Activated T-cell treated with anti-CD3 and anti-CD28 coated beads, Interleukin-2, amount 50 U/mL, for 1 hour (primary cell): Measurements from ENCODE around the gene CTF1.
A peak's percentile ranks its signal among the peaks of the same experiment; 100 is the strongest.
"Not testable (repeated sequence)": the region's sequence is repeated elsewhere in the genome, so short reads cannot be mapped to it uniquely, and the experiment has no call there.

Experiments
- DNase-seq: peaks from one replicate; pipeline ENCODE4 v3.0.0-alpha.2; 2020

Gene CTF1

DNA sequence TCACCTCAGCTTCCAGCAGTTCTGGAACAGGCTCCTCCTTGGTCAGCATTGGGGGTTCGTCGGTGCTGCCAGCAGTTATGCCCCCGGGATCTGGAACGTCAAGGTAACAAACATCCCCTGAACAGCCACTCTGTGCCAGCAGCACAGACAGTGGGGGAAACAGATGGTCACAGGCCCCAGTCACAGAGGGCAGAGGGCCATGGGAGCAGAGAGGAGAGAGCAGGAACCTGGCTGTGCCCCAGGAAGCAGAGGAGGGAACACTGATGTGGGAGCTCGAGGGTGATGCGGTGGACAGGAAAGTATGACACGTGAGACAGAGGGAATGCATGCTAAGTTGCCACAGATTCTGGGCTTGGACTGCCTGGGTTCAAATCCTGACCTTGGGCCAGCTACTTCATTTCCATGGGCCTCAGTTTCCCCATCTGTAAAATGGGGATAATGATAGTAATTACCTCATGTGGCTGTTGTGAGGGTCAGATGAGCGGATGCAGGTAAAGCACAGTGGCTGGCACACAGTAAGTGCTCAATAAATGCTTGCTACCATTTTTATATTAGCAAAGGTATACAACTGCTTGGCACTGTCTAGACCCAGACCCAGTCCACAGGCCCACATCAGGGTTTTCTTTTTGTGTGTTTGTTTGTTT is 7.4 kb upstream of the CTF1 start:
- no peak for DNase-seq

DNA sequence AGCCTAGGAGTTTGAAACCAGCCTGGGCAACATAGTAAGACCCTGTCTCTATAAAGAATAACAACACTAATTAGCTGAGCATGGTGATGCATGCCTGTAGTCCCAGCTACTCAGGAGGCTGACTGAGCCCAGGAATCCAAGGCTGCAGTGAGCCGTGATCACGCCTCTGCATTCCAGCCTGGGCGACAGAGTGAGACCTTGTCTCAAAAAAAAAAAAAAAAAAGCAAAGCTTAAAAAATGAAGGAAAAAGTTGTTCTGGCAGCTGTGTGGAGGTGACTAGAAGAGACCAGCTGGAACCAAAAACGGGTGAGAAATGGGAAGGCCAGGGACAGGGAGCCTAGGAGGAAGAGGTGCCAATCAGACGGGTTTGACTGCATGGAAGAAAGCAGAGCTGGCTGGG is 6.7 kb upstream of the CTF1 start:
- DNase-seq = no peak

DNA sequence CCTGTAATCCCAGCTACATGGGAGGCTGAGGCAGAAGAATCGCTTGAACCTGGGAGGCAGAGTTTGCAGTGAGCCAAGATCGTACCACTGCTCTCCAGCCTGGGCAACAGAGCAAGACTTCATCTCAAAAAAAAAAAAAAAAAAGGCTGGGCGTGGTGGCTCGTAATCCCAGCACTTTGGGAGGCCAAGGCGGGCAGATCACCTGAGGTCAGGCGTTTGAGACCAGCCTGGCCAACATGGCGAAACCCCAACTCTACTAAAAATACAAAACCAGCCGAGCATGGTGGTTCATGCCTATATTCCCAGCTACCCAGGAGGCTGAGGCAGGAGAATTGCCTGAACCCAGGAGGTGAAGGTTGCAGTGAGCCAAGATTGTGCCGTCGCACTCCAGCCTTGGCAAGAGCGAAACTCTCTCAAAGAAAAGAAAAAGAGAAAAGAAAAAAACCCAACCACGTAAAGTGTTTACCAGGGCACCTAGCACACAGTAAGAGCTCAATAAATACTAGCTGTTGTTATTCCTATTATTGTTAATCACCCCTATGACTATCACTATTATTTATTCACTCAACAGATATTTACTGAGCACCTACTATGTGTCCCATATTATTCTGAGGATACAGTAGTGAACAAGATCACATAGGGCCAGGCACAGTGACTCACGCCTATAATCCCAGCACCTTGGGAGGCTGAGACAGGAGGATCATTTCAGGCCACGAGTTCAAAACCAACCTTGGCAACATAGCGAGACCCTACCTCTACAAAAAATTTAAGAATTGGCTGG is 5.2 kb upstream of the CTF1 start:
- DNase-seq = not testable (repeated sequence)

DNA sequence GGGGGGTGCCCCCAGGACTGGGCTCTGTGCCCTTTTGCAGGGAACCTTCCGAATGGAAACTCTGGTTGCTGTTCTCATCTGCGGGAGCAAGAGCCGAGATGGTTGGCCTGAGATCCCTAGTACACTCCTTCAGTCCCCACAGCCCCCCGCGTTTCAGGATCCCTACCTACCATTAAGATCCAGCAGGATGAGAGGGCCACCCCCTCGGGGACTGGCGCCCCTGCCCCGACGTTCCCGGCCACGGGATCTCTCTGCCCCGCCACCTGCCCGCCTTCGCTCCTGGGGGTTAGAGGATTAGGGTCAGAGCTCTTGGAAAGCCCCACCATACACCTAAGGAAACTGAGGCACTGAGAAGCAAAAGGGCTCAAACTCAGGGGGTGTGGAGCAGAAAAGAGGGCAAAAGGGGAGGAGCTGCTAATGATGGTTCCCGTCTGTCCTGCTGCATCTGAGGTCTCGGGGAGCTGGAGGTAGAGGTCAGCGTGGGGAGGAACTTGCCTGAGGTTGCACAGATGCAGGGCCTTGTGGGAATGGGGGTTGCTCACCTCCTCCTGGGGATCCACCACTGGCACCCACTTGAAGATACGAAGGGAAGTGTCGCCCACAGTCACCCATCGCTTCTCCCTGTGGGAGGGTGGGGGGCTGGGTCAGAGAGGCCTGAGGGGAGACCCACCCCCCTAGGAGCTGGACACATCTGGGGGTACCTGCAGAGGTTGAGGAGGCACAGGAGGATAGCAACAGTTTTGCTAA is 3.6 kb upstream of the CTF1 start:
- DNase-seq = no peak

- DNase-seq = peak; percentile 32
These were observed 3.0 kb upstream of the CTF1 start for GRCh38 chr16:30893417-30893743.

- DNase-seq = peak; percentile 76
These were observed 2.5 kb upstream of the CTF1 start, which contains the start of gene BCL7C for GRCh38 chr16:30893744-30894539. BCL7C (minus strand) TSS chr16:30894077; CDS start chr16:30893944, 133 bp downstream.

DNA sequence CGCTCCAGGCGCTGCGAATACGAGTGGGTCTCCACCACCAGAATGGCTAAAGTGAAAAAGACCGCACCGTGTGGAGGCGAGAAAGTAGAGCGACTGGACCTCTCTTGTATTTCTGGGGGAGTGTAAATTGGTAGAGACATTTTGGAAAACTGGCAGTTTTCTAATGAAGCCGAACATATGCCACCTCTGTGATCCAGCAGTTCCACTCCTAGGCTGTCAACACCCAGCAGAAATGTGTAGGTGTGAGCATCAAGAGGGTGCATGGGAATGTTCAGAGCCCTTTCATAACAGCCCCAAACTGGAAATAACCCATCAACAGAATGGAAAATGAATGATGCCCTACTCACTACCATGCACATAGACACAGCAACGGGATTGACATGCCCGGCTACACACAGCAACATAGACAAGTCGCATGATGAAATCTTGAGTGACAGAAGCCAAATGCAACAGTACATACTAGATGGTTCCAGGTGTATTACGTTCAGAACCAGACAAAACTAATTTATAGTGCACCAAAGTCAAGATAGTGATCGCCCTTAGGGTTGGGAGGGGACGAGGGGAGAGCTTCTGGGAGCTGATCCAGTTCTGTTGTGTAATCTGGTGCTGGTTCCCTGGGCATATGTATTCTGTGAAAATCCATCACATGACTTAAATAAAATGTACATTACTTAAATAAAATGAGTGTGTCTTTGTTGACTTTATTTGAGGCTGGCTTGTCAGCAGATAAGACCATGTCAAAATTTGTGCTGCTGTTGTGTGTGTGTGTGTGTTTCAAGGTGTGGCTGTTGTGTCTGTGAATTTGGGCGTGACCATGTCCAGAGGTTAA is 1.7 kb upstream of the CTF1 start:
- no peak for DNase-seq

- DNase-seq = no peak
These were observed 670 bp upstream of the CTF1 start for GRCh38 chr16:30895627-30896260.

DNA sequence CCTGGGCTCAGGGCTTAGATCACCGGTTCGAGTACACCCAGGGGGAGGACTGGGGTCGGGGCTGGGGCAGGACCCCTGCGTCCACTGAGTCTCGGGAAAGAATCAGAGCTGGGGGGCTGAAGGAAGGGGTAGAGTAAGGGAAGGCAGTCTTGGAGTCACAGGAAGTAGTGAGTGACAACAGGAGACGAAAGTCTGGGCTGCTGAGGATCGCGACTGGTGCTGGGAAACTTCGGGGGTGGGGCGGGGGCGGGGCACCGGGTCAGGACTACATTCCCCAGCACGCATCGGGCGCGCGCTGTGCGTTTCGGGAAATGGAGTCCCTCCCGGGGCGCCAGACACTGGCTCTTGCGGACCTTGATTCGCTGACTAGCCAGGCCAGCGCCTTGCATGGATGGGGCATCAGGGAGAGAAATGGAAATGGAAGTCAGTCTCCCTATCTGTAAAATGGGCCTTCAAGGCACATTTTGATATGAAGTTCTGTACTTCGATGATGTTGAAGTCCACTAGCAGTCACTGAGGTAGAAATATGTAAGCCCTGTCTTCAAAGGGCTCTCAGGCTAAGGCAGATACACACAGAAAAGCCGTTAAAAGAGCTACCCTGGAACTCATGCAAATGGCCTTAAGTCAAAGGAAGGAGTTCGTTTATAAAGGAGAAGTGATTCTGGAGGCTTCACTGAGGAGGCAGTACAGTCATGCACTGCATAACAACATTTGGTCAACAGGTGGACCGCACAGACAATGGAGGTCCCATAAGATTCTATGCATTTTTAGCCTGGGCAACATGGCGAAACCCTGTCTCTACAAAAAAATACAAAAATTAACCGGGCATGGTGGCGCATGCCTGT is 697 bp downstream of the CTF1 start:
- peak; percentile 79 for DNase-seq

GRCh38 chr16:30899794-30900193 is 3.4 kb downstream of the CTF1 start:
- no peak for DNase-seq

GRCh38 chr16:30900588-30900987 is 4.2 kb downstream of the CTF1 start:
- no peak for DNase-seq

DNA sequence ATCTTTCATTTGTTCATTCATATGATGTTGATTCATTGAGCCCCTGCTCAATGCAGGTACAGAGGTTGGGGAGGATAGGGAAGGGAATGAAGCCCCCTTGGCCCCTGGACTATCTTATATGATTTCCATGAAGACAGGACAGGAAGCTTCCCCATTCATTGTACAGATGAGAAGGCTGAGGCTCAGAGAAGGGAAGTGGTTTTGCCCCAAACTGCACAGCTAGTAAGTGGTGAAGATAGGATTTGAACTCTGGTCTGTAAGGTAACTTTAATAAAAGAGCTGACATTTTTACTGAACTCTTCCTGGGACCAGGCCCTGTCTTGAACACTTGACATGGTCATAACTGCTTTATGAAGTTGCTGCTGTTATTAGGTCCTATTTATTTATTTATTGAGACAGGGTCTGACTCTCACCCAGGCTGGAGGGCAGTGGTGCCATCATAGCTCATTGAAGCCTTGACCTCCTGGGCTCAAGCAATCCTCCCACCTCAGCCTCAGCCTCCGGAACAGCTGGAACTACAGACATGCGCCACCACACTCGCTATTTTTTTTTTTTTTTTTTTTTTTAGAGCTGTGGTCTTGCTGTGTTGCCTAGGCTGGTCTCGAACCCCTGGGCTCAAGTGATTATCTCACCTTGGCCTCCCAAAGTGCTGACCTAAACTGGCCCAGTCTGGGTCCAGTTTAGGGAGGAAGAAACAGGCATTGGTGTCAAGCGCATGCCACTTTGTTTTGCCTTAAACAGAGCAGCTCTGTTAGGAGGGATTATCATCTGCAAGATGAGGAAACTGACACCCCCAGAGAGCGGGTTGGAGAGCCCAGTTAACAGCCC is 5.0 kb downstream of the CTF1 start:
- DNase-seq = no peak

DNA sequence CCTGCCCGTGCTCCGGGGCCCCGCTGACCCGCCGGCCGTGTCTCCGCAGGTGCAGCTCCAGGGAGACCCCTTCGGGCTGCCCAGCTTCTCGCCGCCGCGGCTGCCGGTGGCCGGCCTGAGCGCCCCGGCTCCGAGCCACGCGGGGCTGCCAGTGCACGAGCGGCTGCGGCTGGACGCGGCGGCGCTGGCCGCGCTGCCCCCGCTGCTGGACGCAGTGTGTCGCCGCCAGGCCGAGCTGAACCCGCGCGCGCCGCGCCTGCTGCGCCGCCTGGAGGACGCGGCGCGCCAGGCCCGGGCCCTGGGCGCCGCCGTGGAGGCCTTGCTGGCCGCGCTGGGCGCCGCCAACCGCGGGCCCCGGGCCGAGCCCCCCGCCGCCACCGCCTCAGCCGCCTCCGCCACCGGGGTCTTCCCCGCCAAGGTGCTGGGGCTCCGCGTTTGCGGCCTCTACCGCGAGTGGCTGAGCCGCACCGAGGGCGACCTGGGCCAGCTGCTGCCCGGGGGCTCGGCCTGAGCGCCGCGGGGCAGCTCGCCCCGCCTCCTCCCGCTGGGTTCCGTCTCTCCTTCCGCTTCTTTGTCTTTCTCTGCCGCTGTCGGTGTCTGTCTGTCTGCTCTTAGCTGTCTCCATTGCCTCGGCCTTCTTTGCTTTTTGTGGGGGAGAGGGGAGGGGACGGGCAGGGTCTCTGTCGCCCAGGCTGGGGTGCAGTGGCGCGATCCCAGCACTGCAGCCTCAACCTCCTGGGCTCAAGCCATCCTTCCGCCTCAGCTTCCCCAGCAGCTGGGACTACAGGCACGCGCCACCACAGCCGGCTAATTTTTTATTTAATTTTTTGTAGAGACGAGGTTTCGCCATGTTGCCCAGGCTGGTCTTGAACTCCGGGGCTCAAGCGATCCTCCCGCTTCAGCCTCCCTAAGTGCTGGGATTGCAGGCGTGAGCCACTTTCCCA is 5.9 kb downstream of the CTF1 start:
- DNase-seq = peak; percentile 76

- peak; percentile 33 for DNase-seq
These were observed 6.6 kb downstream of the CTF1 start for GRCh38 chr16:30903002-30903401.

- DNase-seq = no peak
These were observed 7.2 kb downstream of the CTF1 start for GRCh38 chr16:30903596-30903995.

DNA sequence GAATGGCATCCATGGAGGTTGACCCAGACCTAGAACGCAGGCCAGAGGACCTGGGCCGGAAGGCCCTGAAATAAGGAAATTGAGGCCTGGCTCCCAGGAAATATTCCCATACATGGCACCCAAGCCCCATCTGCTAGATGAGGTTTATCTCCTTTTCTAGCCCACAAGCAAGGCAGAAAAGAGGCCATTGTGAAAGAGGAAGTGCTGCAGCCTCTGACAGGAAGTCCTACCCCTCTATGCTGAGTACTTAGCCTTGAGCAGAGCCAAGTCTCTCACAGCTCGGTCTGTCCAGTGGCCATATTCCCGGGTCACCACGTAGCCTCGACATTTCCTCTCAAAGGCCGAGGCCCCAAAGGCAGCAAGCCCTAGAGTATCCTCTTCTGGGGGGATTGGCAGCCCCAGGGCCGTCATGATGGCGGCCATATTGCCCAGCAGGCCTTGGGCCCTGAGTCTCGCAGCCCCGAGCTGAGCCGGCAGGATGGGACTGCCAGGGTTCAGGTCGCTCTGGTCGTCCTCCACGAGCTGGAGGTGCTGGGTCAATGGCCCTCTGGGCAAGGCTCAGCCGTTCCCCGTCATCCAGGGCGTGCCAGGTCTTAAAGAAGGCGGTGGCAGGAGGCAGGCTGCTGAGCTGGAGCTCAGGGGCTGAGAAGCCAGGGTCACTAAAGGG is 7.8 kb downstream of the CTF1 start:
- no peak for DNase-seq

DNA sequence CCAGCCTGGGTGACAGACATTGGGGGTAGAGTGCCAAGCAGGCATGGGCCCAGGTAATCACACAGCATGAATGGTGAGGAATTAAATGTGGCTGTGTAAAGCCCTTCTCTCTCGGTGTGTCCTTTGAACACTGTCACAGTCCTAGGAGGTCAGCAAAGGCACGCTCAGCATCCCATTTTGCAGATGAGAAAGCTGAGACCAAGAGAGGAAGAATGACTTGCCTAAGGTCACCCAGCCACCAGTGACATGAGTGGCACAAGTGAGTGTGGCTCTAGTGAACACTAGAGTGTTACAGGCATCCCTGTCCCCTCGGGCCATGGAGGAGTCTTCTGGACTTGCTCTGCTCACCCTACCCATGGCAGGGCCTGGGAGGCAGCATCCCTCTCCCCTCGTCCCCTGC is 10.7 kb downstream of the CTF1 start:
- DNase-seq = no peak

- DNase-seq = no peak
These were observed 14.1 kb downstream of the CTF1 start for GRCh38 chr16:30910427-30911029.
